Cardiac muscle cell (in vitro differentiated cells and primary cell): ENCODE results near the gene TPSAB1. TPM values are rescaled to one million over a fixed set of nuclear protein-coding genes. Genes with fewer than 3 reads are reported as not detected.

Source experiments
- DNase-seq, 2 donors: peaks; one replicate each; pipeline versions ENCODE4 v3.0.0 to v3.0.0-alpha.2; 2010 to 2017; ENCODE audit warnings: low read depth in 1 of 2, low spot score in 1 of 2
- H3K27ac ChIP-seq: fragments of 200-600 bp; sonication (generic); 2 replicates; pipeline ENCODE4 v1.5.1; 2016
- H3K27me3 ChIP-seq: fragments of 200-600 bp; sonication (generic); 2 replicates; pipeline ENCODE4 v1.6.0; 2016; ENCODE audit warnings: control low read depth
- H3K36me3 ChIP-seq: fragments of 200-600 bp; sonication (generic); 2 replicates; pipeline ENCODE4 v1.5.1; 2016; ENCODE audit warnings: control low read depth
- H3K4me1 ChIP-seq: fragments of 200-600 bp; sonication (generic); 2 replicates; pipeline ENCODE4 v1.8.1; 2017; ENCODE audit warnings: low read depth, mild to moderate bottlenecking, mixed run types
- H3K4me3 ChIP-seq: fragments of 200-600 bp; sonication (generic); 2 replicates; pipeline ENCODE4 v1.5.1; 2016; ENCODE audit warnings: mild to moderate bottlenecking
- H3K9me3 ChIP-seq: fragments of 200-600 bp; sonication (generic); 2 replicates; pipeline ENCODE4 v1.5.1; 2017; ENCODE audit warnings: low read depth, mild to moderate bottlenecking, control low read depth
- CTCF ChIP-seq: IDR thresholded peaks from 2 replicates; pipeline ENCODE4 v1.5.1; 2012; ENCODE audit warnings: low read depth, mild to moderate bottlenecking, low read length
- polyA plus RNA-seq: library from polyadenylated mRNA; unstranded; fragments of >200 nt; fragmentation: Nextera tagmentation; extraction: Ambion mirVana; gene quantifications from 2 replicates; pipeline ENCODE4 v1.2.1, GENCODE V29; 2016
- total RNA-seq: library from RNA; depleted of rRNA; stranded (reverse); fragments of >200 nt; gene quantifications from 2 replicates; pipeline ENCODE4 v1.2.3, GENCODE V29; 2016

Gene TPSAB1
- total and polyA plus RNA-seq, 2 experiments from 2014 or later, result not detected

GRCh38 chr16:1200014-1200627 lies 40.4 kb upstream of the TPSAB1 start:
- no peak for DNase-seq
- Histone ChIP-seq H3K9me3 (no peaks in the 10 kb centered on the region), H3K27me3 (no peaks in the 10 kb centered on the region), H3K36me3 (no peaks in the 10 kb centered on the region), H3K4me1 (no peaks in the 10 kb centered on the region), H3K4me3 (no peak overlapping the region), H3K27ac (no peak overlapping the region)
- no peak for TF ChIP-seq CTCF

DNA sequence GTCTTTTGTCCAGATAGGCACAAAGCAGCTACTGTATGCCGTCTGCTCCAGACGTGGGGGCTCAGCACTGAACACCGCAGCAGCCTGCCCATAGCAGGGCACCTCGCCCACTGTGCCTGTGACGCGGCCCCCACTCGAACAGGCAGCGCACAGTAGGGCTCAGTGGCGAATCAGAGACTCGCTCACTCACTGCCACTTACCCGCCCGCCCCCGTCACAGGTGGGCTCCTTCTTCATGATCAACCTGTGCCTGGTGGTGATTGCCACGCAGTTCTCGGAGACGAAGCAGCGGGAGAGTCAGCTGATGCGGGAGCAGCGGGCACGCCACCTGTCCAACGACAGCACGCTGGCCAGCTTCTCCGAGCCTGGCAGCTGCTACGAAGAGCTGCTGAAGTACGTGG lies 39.1 kb upstream of the TPSAB1 start:
- Histone ChIP-seq H3K27ac (no peak overlapping the region), H3K36me3 (no peaks in the 10 kb centered on the region), H3K27me3 (no peaks in the 10 kb centered on the region), H3K4me3 (no peak overlapping the region), H3K4me1 (no peaks in the 10 kb centered on the region), H3K9me3 (no peaks in the 10 kb centered on the region)
- no peak for DNase-seq
- TF ChIP-seq CTCF, result no peak

- no peaks in the 10 kb centered on the region for H3K27me3 ChIP-seq
- H3K27ac ChIP-seq, result no peak overlapping the region
- H3K9me3 ChIP-seq, result no peaks in the 10 kb centered on the region
- no peak overlapping the region for H3K4me3 ChIP-seq
- no peaks in the 10 kb centered on the region for H3K4me1 ChIP-seq
- DNase-seq, result no peak
- H3K36me3 ChIP-seq, result no peaks in the 10 kb centered on the region
- no peak for TF ChIP-seq CTCF
Measured at GRCh38 chr16:1202274-1202673, 38.2 kb upstream of the TPSAB1 start.

- Histone ChIP-seq H3K27ac (no peak overlapping the region), H3K36me3 (peaks cover 4% of the 10 kb centered on the region), H3K4me1 (no peaks in the 10 kb centered on the region), H3K27me3 (no peaks in the 10 kb centered on the region), H3K9me3 (no peaks in the 10 kb centered on the region), H3K4me3 (no peak overlapping the region)
- TF ChIP-seq CTCF, result no peak
- DNase-seq, result no peak
Measured at GRCh38 chr16:1204933-1205332, 35.6 kb upstream of the TPSAB1 start.

- H3K4me3 ChIP-seq, result no peak overlapping the region
- DNase-seq, result no peak
- no peak for TF ChIP-seq CTCF
Measured at GRCh38 chr16:1206326-1206725, 34.2 kb upstream of the TPSAB1 start.

More at GRCh38 chr16:1206326-1206725, 34.2 kb upstream of the TPSAB1 start:
- H3K36me3 ChIP-seq, result peaks cover 6% of the 10 kb centered on the region
- no peaks in the 10 kb centered on the region for H3K9me3 ChIP-seq
- H3K4me1 ChIP-seq, result no peaks in the 10 kb centered on the region
- no peaks in the 10 kb centered on the region for H3K27me3 ChIP-seq
- no peak overlapping the region for H3K27ac ChIP-seq
